ENCODE measurements around the gene KRT9.
"Not testable (repeated sequence)": the region's sequence is repeated elsewhere in the genome, so short reads cannot be mapped to it uniquely, and the experiment has no call there.

The KRT9 gene

DNA sequence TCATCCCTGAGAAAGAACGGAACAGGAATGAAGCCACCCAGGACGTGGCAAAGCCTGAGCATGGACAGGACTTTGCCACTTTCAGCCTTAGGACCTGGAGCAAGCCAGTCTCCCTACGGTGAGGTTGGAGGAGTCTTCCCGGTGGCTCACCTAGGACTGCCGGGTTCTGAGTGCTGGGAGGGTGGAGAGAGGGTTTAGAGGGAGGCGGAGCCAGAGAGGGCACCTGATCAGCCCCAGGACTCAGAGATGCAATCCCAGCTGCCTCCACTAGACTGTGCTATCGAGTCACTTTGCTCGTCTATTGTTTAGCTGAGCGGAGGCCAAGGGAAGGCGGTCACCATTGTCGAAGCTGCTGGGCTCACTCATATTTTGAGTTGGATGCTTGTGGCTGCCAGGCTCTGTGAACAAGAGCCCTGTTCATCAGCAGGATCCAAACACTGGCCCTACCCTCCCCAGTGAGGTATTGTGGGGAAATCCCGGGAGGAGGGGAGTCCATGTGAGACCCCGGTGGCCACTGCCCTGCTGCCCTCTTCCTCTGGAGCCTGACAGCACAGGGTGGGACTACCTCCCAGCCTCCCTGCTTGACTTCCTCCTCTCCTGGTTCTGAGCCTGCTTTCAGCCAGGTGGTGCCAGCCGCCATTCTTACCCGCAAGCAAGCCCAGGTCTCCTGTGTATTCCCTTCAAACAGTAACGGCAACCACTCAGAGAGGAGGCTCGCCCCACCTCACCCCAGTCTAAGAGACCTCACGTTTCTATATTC, 7.8 kb upstream of the KRT9 start:
- peak; percentile 91 for DNase-seq (ENCODE audit: low read depth, low spot score)

DNA sequence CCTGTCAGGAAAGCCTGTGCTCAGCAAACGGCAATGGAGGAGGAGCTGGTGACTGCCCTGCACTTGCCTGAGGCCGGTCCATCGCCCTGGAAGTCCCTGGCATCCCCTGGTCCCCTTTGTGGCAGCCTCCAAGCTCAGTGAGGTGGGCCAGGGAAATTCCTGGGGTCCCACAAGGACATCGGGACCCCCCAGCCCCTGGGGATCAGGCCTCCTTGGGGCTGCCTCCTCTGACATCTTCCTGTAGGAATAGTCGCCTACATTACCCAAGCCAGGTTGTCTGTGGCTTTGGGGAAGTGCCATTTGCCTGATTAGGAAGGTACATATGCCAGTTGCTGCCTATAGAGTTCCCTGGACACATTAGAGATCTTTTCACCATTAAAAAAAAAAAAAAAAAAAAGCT, 7.1 kb upstream of the KRT9 start:
- DNase-seq (ENCODE audit: low read depth, low spot score): no peak

DNA sequence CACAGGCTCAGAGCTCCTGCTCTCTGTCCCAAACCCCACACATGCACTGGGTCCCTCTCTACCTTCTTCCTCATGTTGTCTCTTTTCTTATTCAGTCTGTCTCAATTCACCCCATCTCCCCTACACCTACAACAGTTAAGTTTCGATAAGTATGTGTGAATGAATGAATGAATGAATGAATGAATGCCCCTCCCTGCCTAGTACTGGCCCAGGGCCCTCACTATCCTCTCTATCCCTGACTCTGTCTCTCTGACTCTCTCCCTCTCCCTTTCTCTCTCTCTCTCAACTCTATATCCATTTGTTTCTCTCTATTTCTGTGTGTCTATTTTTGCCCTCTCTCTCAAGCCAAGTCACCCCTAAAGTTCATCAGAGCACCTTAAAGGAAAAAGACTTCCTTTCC, 6.7 kb upstream of the KRT9 start:
- DNase-seq (ENCODE audit: low read depth, low spot score): no peak

DNA sequence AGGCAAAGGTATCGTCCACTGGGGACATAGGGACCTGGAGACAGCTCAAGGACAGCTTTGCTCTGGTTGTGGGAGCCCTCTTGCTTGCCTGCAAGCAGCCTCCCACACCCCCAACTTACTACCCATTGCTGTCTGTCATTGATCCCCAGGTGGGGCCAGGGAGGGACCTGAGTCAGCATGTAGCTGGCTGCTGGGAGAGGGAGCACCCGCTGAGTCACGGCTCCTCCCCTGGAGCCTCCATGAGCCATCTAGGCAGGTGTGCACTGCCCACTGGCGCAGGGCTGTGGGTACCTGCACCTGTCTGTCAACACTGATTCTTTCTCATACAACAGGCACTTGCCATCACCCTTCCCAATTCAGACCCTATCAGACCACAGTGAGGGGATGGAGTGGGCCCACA, 4.9 kb upstream of the KRT9 start:
- DNase-seq (ENCODE audit: low read depth, low spot score): not testable (repeated sequence)

DNA sequence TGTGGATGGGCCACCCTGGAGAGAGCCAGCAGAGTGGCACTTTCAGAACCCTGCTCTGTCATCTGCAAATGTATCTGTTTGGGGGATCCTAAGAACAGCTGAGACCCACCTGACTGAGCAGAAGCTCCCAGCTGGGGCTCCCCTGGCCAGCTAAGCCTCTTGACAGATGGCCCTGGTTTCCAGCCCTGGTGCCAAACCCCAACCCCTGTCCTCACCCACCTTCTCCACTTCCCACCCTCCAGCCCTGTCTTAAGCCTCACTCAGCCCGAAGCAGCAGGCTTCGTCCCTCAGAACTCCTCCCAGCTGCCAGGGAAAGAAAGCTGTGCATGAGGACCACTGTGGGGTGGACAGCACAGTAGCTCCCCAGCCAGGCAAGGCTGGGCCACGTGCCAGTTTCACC, 3.5 kb upstream of the KRT9 start:
- DNase-seq (ENCODE audit: low read depth, low spot score): no peak

DNA sequence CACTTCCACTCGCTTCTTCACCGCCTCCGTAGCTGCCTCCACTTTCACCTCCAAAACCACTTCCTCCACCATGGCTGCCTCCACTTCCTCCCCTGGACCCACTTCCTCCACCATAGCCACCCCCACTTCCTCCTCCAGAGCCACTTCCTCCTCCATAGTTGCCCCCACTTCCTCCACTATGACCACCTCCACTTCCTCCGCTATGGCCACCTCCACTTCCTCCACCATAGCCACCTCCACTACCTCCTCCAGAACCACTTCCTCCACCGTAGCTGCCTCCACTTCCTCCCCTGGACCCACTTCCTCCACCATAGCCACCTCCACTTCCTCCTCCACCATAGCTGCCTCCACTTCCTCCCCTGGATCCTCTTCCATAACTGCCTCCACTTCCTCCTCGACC, 4.5 kb downstream of the KRT9 start:
- DNase-seq (ENCODE audit: low read depth, low spot score): no peak

DNA sequence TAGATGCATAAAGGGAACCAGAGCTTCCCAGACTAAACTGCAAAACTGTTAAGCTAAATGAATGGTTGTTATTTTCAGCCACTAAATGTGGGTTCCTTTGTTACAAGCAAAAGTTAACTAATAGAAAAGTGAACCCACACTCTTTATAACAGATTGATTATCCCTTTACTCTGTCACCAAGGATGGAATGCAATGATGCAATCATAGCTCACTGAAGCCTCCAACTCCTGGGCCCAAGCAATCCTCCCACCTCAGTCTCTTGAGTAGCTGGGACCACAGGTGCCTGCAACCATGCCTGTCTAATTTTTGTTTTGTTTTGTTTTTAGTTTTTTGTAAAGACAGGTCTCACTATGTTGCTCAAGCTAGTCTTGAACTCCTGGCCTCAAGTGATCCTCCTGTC, 6.5 kb downstream of the KRT9 start:
- DNase-seq (ENCODE audit: low read depth, low spot score): no peak

DNA sequence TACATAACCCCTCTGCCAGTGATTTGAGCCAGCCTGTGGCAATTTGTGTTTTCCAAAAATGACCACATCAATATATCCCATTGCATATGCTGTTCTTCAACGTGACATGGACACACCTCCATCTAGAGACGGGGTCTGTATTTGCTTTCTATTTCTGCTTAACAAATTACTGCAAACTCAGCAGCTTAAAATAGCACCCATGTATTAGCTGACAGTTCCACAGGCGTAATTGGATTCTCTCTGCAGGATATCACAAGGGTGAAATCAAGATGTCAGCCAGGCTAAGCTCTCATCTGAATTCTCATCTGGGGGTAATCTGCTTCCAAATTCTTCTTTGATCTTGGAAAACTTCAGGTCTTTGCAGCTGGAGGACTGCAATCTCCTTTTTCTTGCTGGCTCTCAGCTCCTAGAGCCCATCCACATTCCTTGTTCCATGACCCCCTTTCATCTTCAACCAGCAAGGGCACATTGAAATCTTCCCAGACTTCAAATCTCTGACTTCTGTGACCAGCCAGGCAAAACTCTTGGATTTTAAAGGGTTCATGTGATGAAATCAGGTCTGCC, 8.2 kb downstream of the KRT9 start:
- no peak for DNase-seq (ENCODE audit: low read depth, low spot score)

DNA sequence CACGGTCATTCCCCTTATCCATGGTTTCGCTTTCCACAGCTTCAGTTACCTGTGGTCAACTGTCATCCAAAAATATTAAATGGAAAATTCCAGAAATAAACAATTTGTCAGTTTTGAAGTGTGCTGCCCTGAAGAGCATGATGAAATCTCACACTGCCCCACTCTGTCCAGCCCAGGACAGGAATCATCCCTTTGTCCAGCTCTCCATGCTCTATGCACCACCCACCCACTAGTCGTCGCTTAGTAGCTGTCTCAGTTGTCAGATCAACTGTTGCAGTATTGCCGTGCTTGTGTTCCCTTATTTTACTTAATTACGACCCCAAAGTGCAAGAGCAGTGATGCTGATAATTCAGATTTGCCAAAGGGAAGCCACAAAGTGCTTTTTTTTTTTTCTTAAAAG, 10.3 kb downstream of the KRT9 start:
- DNase-seq (ENCODE audit: low read depth, low spot score): no peak

DNA sequence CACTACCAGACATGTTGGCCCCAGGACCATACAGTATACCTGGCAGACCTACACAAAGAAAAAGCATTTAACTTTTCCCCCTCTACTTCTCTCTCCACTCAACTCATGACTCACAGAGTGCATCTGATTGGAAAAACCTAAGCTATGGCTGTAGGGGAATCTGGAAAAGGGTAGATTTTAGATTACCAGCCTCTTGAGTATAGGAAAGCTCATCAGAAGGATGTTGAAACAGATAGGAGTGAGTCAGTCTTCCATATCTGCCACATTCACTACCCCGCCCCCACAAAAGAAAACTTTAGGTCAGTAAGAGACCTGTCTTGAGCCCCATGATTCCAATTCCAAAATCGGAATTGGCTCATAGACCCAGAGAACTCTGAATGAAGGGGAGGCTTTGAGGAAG, 12.3 kb downstream of the KRT9 start:
- DNase-seq (ENCODE audit: low read depth, low spot score): no peak

DNA sequence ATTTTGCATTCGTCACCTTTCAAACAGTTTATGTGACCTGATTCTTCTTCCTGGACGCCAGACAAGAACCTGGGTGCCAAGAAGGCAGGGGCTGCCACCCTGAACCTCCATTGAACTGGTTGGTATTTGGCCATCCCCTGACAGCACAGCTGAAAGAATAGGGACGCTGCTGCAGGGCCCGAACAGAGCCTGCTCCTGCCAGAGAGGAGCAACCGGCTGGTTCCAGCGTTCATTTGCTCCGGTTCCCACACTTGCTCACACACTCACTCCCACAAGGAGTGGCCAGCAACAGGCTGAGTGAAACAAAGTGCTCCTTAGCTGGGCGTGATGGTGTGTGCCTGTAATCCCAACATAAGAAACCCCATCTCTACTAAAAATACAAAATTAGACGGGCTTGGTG, 14.9 kb downstream of the KRT9 start:
- DNase-seq (ENCODE audit: low read depth, low spot score): no peak

DNA sequence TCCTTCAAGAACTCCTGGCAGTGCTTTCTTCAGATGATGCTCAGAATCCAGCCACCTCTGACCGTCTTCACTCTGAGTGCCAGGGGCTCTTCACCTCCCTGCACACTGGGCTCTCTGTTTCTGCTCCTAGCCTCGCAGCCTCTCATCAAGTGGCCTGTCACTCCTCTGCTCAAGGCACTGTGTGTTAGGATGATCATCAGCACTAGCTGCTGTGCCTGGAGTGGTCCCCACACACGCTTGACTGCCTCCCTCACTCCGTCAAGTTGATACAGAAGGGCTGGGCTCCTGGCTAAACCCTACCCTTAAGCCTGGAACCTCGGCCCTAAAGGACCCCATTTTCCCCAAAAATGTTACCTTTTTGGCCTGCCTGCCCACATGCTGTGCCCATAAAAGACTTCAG, 15.6 kb downstream of the KRT9 start:
- DNase-seq (ENCODE audit: low read depth, low spot score): no peak

DNA sequence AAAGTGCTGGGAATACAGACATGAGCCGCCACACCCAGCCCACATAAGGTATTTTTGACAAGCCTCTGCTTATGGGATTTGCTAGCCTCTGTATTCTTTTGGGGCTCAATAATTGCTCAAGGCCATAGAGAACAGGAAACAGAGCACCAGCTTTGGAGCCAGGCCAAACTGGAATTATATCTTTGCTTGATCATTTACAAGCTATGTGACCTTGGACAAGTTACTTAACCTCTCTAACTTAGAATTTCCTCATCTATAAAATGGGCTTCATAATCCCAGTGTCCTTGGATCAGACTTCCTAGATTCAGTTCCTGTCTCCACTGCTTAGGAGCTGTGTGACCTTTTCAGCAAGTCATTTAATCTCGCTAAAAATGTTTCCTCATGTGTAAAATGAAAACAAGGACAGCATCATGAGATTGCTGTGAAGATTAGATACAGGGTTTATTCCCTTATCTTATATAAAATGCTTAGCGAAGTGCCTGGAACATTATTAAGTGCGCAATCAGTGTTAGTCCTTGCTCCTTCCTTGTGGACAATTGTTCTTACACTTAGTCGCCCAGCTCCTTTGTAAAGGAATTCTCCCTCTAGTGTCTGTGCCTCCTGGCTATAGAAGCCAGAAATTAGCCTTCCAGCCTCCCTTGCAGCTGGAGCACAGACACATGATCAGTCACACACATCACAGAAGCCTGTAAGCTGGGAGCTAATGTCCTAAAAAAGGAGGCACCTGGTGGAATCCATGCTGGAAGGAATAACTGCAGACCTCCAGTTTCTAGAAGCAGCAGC, 16.6 kb downstream of the KRT9 start:
- DNase-seq (ENCODE audit: low read depth, low spot score): no peak

DNA sequence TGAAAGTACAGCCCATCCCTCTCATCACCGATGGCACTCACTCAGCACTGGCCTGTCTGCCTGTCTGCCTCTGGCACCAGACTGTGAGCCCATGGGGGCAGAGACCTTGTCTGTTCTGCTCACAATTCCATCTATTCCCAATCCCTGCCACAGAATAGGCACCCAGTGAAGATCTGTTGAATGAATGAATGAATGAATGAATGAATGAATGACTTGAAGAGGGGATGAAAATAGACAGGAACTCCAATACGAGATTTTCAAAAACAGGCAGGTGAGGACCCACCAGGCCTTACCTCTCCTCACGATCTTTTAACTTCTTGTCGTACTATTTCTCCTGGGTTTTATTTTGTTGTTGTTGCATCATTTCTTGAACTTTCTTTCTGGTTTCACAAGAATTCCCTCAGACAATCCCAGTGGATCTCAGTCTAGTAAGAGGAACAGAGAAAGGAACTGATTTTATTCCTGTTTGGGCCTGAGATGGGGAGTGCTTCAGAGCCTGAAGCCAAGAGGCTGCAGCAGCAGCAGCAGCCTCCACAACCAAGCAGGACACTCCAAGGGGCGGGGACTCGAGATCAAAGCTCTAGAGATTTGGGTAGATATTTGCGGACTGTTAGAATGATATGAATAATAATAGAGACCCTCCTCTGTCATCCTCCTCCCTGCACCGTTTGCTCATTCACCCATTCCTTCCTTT, 17.7 kb downstream of the KRT9 start:
- DNase-seq (ENCODE audit: low read depth, low spot score): no peak

DNA sequence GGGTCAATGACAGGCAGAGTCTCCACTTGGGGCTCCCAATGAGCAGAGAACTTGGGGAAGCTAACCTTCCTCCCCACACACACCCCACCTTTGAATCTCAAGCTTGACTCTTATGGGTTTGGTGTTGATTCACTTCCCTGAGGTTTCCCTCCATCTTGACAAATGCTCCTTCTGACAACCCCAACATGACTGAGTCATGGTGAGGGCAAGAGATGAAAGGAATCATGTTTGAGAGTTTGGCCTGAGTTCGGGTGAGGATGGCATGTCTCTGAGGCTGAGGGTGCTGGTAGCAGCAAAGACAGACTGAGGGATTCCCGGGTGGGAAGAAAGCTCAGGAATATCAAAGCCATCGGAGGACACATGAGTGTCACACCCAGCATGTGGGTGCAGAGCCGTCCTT, 18.7 kb downstream of the KRT9 start:
- peak; percentile 32 for DNase-seq (ENCODE audit: low read depth, low spot score)

DNA sequence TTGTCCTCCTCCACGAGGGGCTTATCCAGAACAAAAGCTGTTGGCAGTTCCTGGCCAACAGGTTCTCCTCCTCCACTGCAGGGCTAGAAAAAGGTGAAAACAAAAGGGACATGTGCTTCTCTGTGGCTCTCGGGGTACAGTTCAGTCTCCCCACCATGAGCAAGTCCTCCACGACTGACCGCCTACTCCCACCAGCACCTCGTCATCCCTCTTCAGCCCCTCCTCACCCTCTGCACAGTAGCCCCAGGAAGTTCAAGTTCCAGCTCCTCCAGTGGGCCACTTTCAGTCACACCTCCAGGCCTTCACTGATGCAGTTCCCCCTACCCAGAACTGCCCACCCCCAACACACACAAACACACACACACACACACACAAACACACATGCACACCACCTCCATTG, 19.4 kb downstream of the KRT9 start:
- no peak for DNase-seq (ENCODE audit: low read depth, low spot score)

DNA sequence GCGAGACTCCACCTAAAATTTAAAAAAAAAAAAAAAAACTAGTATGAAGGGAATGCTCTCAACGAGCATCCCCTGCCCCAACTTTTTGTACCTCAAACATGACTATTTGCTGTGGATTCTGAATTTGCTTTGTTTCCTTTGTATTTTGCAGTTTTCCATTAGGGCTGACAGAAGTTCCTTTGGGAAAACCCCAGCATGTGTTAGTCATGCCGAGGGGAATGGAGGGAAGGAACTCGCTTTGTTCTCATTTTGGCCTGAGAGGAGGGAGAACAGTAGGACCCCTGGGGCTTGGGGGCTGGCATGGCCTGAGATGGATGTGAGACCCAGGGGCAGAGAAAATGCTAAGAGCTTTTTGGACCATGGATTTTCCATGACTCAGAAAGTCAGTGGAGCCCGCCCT, 20.5 kb downstream of the KRT9 start:
- DNase-seq (ENCODE audit: low read depth, low spot score): peak; percentile 72

DNA sequence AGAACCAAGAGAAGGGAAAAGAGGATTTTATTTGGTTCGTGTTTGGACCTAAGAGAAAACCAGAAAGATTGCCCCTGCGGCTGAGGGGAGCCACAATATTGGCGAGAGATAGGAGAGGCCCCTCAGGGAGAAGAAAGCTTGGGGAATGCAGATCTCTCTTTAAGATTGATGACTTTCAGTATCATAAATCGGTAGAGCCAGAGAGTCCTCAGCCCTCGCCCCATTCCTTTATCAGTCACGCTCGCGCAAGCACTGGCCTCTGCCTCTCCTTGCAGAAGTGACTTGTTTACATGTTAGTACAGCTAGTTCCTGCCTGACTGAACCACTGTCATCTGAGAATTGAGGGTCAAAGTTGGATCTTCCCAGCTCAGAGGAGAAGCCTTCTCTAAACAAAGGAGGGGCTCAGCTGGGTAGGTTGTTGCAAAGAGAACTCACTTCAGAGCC, 22.2 kb downstream of the KRT9 start:
- no peak for DNase-seq (ENCODE audit: low read depth, low spot score)

DNA sequence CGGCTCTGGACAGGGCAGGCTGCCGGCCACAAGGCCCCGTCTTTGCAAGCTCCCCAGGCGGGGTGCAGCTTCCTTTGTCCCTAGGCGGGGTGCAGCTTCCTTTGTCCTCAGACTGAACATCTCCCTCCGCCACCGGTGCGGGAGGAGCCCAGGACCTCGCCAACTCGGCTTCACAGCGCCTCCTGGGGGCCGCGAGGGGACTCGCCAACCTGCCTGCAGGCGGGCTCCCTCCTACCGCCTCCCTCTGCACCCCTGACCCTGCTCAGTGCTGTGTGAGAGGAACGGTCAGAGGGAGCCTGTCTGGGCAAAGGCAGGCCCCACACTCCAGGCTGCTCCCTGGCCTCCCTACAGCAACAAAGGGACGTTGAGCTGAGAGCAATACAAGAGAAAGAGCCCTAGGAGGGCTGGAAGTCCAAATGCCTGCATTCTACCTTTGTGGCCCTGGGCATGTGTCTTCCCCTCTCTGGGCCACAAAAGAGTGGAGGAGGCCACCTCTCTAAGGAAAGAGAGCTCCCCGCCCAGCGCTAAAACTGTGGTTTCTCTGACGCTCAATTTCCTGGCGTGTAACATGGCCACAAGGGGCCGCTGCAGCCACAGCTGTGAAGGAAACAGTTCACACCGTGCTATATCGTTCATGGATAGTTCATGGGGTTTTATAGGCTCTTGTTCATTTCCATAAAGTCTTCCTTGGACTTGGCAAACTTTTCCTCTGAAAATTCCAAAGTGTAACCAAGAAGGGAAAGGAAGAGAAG, 22.8 kb downstream of the KRT9 start:
- DNase-seq (ENCODE audit: low read depth, low spot score): peak; percentile 96

DNA sequence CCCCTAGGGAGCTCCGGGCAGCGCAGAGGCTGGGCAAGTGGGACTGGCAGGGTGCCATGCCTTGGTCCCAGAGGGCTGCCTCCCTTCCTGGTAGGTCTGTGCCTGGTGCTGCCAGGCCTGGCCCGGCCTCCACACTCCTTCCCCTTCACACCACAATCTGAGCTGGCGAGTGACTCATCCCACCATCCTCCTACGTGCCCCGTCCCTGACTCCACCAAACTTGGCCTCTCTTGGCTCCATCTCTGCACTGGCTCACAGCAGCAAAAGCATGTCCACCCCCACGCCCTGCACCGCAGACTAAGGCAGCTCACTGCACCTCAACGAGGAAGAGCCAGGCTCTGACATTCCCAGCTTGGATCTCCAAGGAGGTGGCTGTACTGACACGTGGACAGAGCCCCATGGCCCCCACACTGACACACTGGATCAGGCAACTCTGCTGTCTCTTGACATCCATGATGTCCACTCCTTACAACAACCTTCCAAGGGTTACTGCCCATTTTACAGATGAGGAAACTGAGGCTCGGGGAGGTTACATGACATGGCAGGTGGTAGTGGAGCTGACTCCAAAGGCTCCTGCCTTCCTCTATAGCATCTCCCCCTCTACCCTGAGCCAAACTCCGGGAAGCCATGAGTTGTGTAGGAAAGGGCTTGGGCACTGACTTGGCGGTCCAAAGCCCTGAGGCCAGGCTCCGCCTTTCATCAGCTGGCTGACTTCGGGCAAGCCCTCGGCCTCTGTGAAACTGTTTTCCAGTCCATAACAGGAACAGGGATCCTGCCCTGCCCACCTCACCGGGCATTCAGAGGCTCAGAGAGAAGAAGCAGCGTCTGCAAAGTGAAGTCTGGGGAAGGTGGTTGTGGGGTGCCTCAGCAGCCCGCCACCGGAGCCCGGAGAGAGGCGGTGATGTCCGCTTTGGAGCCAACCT, 23.7 kb downstream of the KRT9 start:
- DNase-seq (ENCODE audit: low read depth, low spot score): peak; percentile 98
